ENCODE measurements around the gene CMKLR1.

CMKLR1 gene

DNA sequence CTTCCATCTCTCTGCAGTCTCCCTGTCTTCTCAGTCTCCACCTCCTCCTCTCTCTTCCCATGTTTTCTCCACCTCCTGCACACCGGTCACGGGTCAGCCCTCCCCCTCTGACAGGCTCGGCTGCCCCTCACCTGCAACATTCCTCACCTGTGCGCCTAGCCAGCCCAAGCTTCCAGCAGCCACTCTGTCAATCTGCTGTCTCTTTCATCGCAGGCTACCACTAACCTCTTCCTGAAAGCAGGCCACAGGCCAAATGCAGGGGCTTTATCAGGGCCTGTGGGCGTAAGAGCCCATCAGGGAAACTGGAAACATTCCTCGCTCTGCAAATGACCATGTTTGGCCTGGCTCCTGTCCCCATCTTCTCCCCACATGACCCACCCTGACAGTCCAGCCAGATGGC, 34.5 kb downstream of the CMKLR1 start:
- no peak overlapping the region for H3K27ac ChIP-seq
- no peak overlapping the region for H3K9ac ChIP-seq (ENCODE audit: insufficient read length)
- no peaks in the 10 kb centered on the region for H3K9me3 ChIP-seq (ENCODE audit: low read depth, low read length)
- DNase-seq (ENCODE audit: low read depth, low spot score) = no peak
- no peaks in the 10 kb centered on the region for H3K36me3 ChIP-seq (ENCODE audit: insufficient read depth, low read length)
- TF ChIP-seq EZH2 (IDR thresholded peaks at IDR 0.05) = no peak
- TF ChIP-seq POLR2AphosphoS5 (IDR thresholded peaks at IDR 0.05; ENCODE audit: borderline replicate concordance, low read depth, low read length) = no peak
- no peak for TF ChIP-seq FOXP2 (optimal IDR thresholded peaks at IDR 0.05; ENCODE audit: control extremely low read depth, extremely low read length, insufficient read depth)
- no peak overlapping the region for H3K4me3 ChIP-seq

- H3K9me3 ChIP-seq (ENCODE audit: low read depth, low read length) = no peaks in the 10 kb centered on the region
- no peak for TF ChIP-seq FOXP2 (optimal IDR thresholded peaks at IDR 0.05; ENCODE audit: control extremely low read depth, extremely low read length, insufficient read depth)
- TF ChIP-seq EZH2 (IDR thresholded peaks at IDR 0.05) = no peak
- TF ChIP-seq POLR2AphosphoS5 (IDR thresholded peaks at IDR 0.05; ENCODE audit: borderline replicate concordance, low read depth, low read length) = no peak
- no peak overlapping the region for H3K4me3 ChIP-seq
- no peak overlapping the region for H3K27ac ChIP-seq
- no peak for DNase-seq (ENCODE audit: low read depth, low spot score)
- H3K36me3 ChIP-seq (ENCODE audit: insufficient read depth, low read length) = no peaks in the 10 kb centered on the region
- H3K9ac ChIP-seq (ENCODE audit: insufficient read length) = no peak overlapping the region
Observed at GRCh38 chr12:108303703-108304102, 35.4 kb downstream of the CMKLR1 start.

GRCh38 chr12:108302403-108303311, 36.5 kb downstream of the CMKLR1 start:
- Histone ChIP-seq H3K4me3 (no peak overlapping the region), H3K9ac (ENCODE audit: insufficient read length) (no peak overlapping the region), H3K9me3 (ENCODE audit: low read depth, low read length) (no peaks in the 10 kb centered on the region), H3K36me3 (ENCODE audit: insufficient read depth, low read length) (no peaks in the 10 kb centered on the region), H3K27ac (no peak overlapping the region)
- DNase-seq (ENCODE audit: low read depth, low spot score) = no peak
- TF ChIP-seq EZH2 (IDR thresholded peaks at IDR 0.05) (no peak), FOXP2 (optimal IDR thresholded peaks at IDR 0.05; ENCODE audit: control extremely low read depth, extremely low read length, insufficient read depth) (no peak), POLR2AphosphoS5 (IDR thresholded peaks at IDR 0.05; ENCODE audit: borderline replicate concordance, low read depth, low read length) (no peak)

GRCh38 chr12:108302016-108302402, 37.1 kb downstream of the CMKLR1 start:
- Histone ChIP-seq H3K36me3 (ENCODE audit: insufficient read depth, low read length) (no peaks in the 10 kb centered on the region), H3K4me3 (no peak overlapping the region), H3K9me3 (ENCODE audit: low read depth, low read length) (no peaks in the 10 kb centered on the region), H3K27ac (no peak overlapping the region), H3K9ac (ENCODE audit: insufficient read length) (no peak overlapping the region)
- no peak for TF ChIP-seq EZH2 (IDR thresholded peaks at IDR 0.05)
- no peak for TF ChIP-seq FOXP2 (optimal IDR thresholded peaks at IDR 0.05; ENCODE audit: control extremely low read depth, extremely low read length, insufficient read depth)
- no peak for TF ChIP-seq POLR2AphosphoS5 (IDR thresholded peaks at IDR 0.05; ENCODE audit: borderline replicate concordance, low read depth, low read length)
- DNase-seq (ENCODE audit: low read depth, low spot score) = no peak

GRCh38 chr12:108301346-108301745, 37.8 kb downstream of the CMKLR1 start:
- Histone ChIP-seq H3K4me3 (no peak overlapping the region), H3K9ac (ENCODE audit: insufficient read length) (no peak overlapping the region), H3K9me3 (ENCODE audit: low read depth, low read length) (no peaks in the 10 kb centered on the region), H3K36me3 (ENCODE audit: insufficient read depth, low read length) (no peaks in the 10 kb centered on the region), H3K27ac (no peak overlapping the region)
- DNase-seq (ENCODE audit: low read depth, low spot score) = no peak
- TF ChIP-seq FOXP2 (optimal IDR thresholded peaks at IDR 0.05; ENCODE audit: control extremely low read depth, extremely low read length, insufficient read depth) (no peak), EZH2 (IDR thresholded peaks at IDR 0.05) (no peak), POLR2AphosphoS5 (IDR thresholded peaks at IDR 0.05; ENCODE audit: borderline replicate concordance, low read depth, low read length) (no peak)

DNA sequence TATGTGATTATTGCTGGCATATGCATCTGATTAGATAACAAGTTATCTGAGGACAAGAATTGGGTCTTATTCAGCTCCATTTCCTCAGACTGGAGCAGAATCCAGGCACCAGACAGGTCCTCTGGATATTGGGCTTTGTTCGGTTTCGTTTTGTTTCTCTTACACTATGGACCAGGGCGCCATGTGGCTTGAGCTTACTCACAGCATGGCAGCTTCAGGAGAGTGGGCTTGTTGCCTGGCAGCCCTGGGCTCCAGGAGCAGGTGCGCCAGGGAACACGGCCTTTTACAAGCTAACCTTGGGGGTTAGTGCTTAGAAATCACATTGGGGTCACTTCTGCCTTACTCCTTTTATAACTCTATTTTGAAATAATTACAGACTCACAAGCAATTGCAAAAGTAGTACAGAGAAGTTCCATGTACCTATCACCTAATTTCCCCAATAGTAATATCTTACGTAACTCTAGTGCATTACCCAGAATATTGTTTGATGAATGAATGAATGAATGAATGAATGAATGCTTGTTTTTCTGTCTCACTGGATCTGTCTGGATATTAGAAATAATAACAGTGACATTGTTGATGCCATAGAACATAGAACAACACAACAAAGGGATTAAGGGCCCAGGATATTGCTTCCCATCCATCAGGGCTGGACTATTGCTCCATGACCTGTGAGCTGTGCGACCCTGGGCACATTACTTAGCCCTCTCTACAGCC, 39.0 kb downstream of the CMKLR1 start:
- Histone ChIP-seq H3K36me3 (ENCODE audit: insufficient read depth, low read length) (no peaks in the 10 kb centered on the region), H3K9me3 (ENCODE audit: low read depth, low read length) (no peaks in the 10 kb centered on the region), H3K4me3 (no peak overlapping the region), H3K9ac (ENCODE audit: insufficient read length) (no peak overlapping the region), H3K27ac (no peak overlapping the region)
- no peak for DNase-seq (ENCODE audit: low read depth, low spot score)
- no peak for TF ChIP-seq EZH2 (IDR thresholded peaks at IDR 0.05)
- TF ChIP-seq FOXP2 (optimal IDR thresholded peaks at IDR 0.05; ENCODE audit: control extremely low read depth, extremely low read length, insufficient read depth) = no peak
- no peak for TF ChIP-seq POLR2AphosphoS5 (IDR thresholded peaks at IDR 0.05; ENCODE audit: borderline replicate concordance, low read depth, low read length)

DNA sequence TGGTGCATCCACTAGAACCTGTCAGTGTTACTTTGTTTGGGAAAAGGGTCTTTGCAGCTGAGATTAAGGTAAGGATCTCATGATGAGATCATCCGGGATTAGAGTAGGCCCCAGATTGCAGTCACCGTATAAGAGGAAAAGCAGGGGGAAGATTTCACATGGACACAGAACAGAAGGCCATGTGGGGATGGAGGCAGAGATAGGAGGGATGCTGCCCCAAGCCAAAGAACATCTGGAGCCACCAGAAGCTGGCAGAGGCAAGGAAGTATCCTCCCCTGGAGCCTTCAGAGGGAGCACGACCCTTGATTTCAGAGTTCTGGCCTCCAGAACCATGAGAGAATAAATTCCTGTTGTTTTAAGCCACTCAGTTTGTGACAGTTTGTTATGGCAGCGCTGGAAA, 39.6 kb downstream of the CMKLR1 start:
- Histone ChIP-seq H3K9ac (ENCODE audit: insufficient read length) (no peak overlapping the region), H3K9me3 (ENCODE audit: low read depth, low read length) (no peaks in the 10 kb centered on the region), H3K27ac (no peak overlapping the region), H3K36me3 (ENCODE audit: insufficient read depth, low read length) (no peaks in the 10 kb centered on the region), H3K4me3 (no peak overlapping the region)
- TF ChIP-seq EZH2 (IDR thresholded peaks at IDR 0.05) (no peak), FOXP2 (optimal IDR thresholded peaks at IDR 0.05; ENCODE audit: control extremely low read depth, extremely low read length, insufficient read depth) (no peak), POLR2AphosphoS5 (IDR thresholded peaks at IDR 0.05; ENCODE audit: borderline replicate concordance, low read depth, low read length) (no peak)
- no peak for DNase-seq (ENCODE audit: low read depth, low spot score)

DNA sequence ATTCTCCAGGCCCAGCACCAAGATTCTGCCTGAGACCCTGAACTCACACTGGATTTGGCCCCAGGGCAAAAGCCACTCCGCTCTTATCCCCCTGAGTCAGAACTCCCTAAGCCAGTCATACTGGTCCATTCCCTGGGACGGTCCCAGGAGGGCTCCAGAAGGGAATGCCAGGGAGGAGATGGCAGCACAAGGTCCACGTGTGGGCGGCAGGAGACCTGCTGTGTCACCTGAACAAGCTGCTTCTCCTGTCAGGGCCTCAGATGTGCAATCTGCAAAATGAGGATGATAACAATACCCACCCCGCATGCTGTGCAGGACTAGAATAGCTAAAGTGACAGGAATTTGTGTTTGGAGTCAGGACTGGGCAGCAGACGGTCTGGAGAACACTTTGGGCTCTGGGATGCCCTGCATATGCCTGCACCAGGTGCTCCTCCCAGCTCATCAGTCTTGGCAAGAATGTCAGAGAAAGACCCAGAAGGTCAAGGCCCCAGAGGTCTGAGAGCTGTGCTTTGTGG, 40.3 kb downstream of the CMKLR1 start:
- Histone ChIP-seq H3K36me3 (ENCODE audit: insufficient read depth, low read length) (no peaks in the 10 kb centered on the region), H3K9me3 (ENCODE audit: low read depth, low read length) (no peaks in the 10 kb centered on the region), H3K9ac (ENCODE audit: insufficient read length) (no peak overlapping the region), H3K27ac (no peak overlapping the region), H3K4me3 (no peak overlapping the region)
- DNase-seq (ENCODE audit: low read depth, low spot score) = no peak
- no peak for TF ChIP-seq FOXP2 (optimal IDR thresholded peaks at IDR 0.05; ENCODE audit: control extremely low read depth, extremely low read length, insufficient read depth)
- no peak for TF ChIP-seq EZH2 (IDR thresholded peaks at IDR 0.05)
- no peak for TF ChIP-seq POLR2AphosphoS5 (IDR thresholded peaks at IDR 0.05; ENCODE audit: borderline replicate concordance, low read depth, low read length)

All from SK-N-MC (cell line).